ES-I3 (cell line): Measurements from ENCODE around the gene GALNT16.
"Not testable (repeated sequence)": the region's sequence is repeated elsewhere in the genome, so short reads cannot be mapped to it uniquely, and the experiment has no call there.

ENCODE experiments used
- H3K36me3 ChIP-seq: 2 replicates; pipeline ENCODE4 v1.6.1; 2013; ENCODE audit warnings: mild to moderate bottlenecking, low read length, control low read depth, moderate library complexity; ENCODE audit not compliant: insufficient read depth
- H3K4me1 ChIP-seq: 2 replicates; pipeline ENCODE4 v1.6.1; 2013; ENCODE audit warnings: mild to moderate bottlenecking, control low read depth, low read length; ENCODE audit not compliant: insufficient read depth
- H3K9ac ChIP-seq: 2 replicates; pipeline ENCODE4 v1.6.1; 2013; ENCODE audit warnings: low read depth, mild to moderate bottlenecking, low read length, moderate library complexity
- H3K9me3 ChIP-seq: 2 replicates; pipeline ENCODE4 v1.6.1; 2013; ENCODE audit warnings: mild to moderate bottlenecking, low read length, moderate library complexity; ENCODE audit not compliant: control insufficient read depth, insufficient read depth

Gene GALNT16

GRCh38 chr14:69285661-69286255, 25.8 kb downstream of the GALNT16 start:
- H3K9ac ChIP-seq, result no peak overlapping the region
- no peaks in the 10 kb centered on the region for H3K36me3 ChIP-seq
- H3K9me3 ChIP-seq, result no peaks in the 10 kb centered on the region
- H3K4me1 ChIP-seq, result peaks cover 6% of the 10 kb centered on the region

- no peaks in the 10 kb centered on the region for H3K9me3 ChIP-seq
- H3K9ac ChIP-seq, result no peak overlapping the region
- no peaks in the 10 kb centered on the region for H3K36me3 ChIP-seq
- H3K4me1 ChIP-seq, result peaks cover 14% of the 10 kb centered on the region
These were observed 27.4 kb downstream of the GALNT16 start for GRCh38 chr14:69287098-69288010.

- Histone ChIP-seq H3K9ac (no peak overlapping the region; the same call in 1 of the 2 replicates), H3K4me1 (peaks cover 15% of the 10 kb centered on the region), H3K36me3 (no peaks in the 10 kb centered on the region), H3K9me3 (no peaks in the 10 kb centered on the region)
These were observed 28.2 kb downstream of the GALNT16 start for GRCh38 chr14:69288011-69288771.

- Histone ChIP-seq H3K36me3 (no peaks in the 10 kb centered on the region), H3K4me1 (peaks cover 15% of the 10 kb centered on the region), H3K9me3 (no peaks in the 10 kb centered on the region), H3K9ac (no peak overlapping the region)
These were observed 29.2 kb downstream of the GALNT16 start for GRCh38 chr14:69288956-69289705.

GRCh38 chr14:69289811-69290520, 30.0 kb downstream of the GALNT16 start:
- no peaks in the 10 kb centered on the region for H3K36me3 ChIP-seq
- no peak overlapping the region for H3K9ac ChIP-seq
- peaks cover 15% of the 10 kb centered on the region for H3K4me1 ChIP-seq
- no peaks in the 10 kb centered on the region for H3K9me3 ChIP-seq

- H3K9me3 ChIP-seq, H3K9ac ChIP-seq, H3K36me3 ChIP-seq: not testable (repeated sequence)
- peaks cover 15% of the 10 kb centered on the region for H3K4me1 ChIP-seq
These were observed 30.9 kb downstream of the GALNT16 start for GRCh38 chr14:69290881-69291280.

GRCh38 chr14:69291396-69291795, 31.4 kb downstream of the GALNT16 start:
- Histone ChIP-seq H3K9me3 (no peaks in the 10 kb centered on the region), H3K4me1 (peaks cover 15% of the 10 kb centered on the region), H3K9ac (no peak overlapping the region), H3K36me3 (no peaks in the 10 kb centered on the region)

GRCh38 chr14:69291891-69292561, 32.1 kb downstream of the GALNT16 start:
- Histone ChIP-seq H3K4me1 (peaks cover 15% of the 10 kb centered on the region), H3K36me3 (no peaks in the 10 kb centered on the region), H3K9me3 (no peaks in the 10 kb centered on the region), H3K9ac (no peak overlapping the region)

- Histone ChIP-seq H3K9ac (no peak overlapping the region), H3K9me3 (no peaks in the 10 kb centered on the region), H3K36me3 (no peaks in the 10 kb centered on the region), H3K4me1 (no peaks in the 10 kb centered on the region)
These were observed 38.4 kb downstream of the GALNT16 start for GRCh38 chr14:69298131-69299071.

GRCh38 chr14:69299286-69300035, 39.5 kb downstream of the GALNT16 start:
- no peaks in the 10 kb centered on the region for H3K9me3 ChIP-seq
- no peaks in the 10 kb centered on the region for H3K36me3 ChIP-seq
- no peak overlapping the region for H3K9ac ChIP-seq
- no peaks in the 10 kb centered on the region for H3K4me1 ChIP-seq

GRCh38 chr14:69300601-69301221, 40.8 kb downstream of the GALNT16 start:
- H3K9ac ChIP-seq, result no peak overlapping the region
- H3K36me3 ChIP-seq, result no peaks in the 10 kb centered on the region
- no peaks in the 10 kb centered on the region for H3K4me1 ChIP-seq
- no peaks in the 10 kb centered on the region for H3K9me3 ChIP-seq
